ENCODE data around the gene SLFNL1.

The SLFNL1 gene

DNA sequence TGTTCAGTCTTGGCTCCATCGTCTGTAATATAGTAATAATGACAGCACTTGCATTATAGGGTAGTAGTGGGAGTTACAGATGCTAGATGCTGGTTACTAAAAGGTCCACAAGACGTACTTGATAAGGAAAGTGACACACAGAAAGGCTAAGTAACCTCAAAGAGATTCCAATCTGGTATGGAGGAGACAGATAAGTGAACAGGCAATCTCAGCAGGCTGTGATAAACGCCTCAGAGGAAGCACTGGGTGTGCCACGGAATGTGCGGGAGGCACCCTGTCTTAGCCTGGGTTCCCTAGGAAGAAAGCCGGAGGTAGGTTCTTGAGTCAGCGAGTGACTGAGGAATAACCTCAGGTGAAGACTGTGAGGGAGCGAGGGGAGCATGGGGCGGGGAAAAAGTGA is 46.6 kb downstream of the SLFNL1 start:
- Histone ChIP-seq H3K4me3 (ENCODE audit: insufficient read length, low read depth) (no peak overlapping the region), H3K9ac (ENCODE audit: insufficient read length, low read depth) (no peak overlapping the region), H3K27me3 (ENCODE audit: insufficient read depth, insufficient read length) (no peaks in the 10 kb centered on the region), H3K9me3 (ENCODE audit: insufficient read depth, low read length) (no peaks in the 10 kb centered on the region), H3K36me3 (ENCODE audit: insufficient read depth, insufficient read length, low read length) (no peaks in the 10 kb centered on the region), H3K4me1 (ENCODE audit: insufficient read depth, insufficient read length) (no peaks in the 10 kb centered on the region)
- no peak for DNase-seq (ENCODE audit: low read depth, low spot score)
- TF ChIP-seq ZNF274 (IDR thresholded peaks at IDR 0.05; ENCODE audit: low read depth, low read length) (no peak), YY1 (IDR thresholded peaks at IDR 0.05; ENCODE audit: insufficient read depth, insufficient read length) (no peak), SUZ12 (IDR thresholded peaks at IDR 0.05; ENCODE audit: extremely low read depth, insufficient read depth, insufficient read length) (no peak)

DNA sequence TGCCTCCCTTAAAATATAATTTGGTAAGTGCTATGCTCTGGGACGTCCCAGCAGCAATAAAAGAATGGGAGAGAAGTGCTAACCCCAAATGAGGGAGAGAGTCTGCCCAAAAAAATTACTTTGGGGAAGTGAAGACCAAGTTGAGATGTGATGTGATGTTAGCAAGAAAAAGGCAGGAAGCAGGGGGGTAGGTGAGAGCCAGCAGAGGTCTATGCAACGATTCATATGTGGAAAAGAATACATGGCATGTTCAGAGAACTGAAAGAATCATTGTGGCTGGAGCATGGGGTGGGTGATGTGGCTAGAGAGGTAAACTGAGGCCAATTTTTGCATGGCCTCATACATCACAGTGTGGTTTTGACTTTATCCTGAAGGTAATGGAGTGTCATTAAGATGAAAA is 47.6 kb downstream of the SLFNL1 start:
- TF ChIP-seq YY1 (IDR thresholded peaks at IDR 0.05; ENCODE audit: insufficient read depth, insufficient read length), result no peak
- no peaks in the 10 kb centered on the region for H3K4me1 ChIP-seq (ENCODE audit: insufficient read depth, insufficient read length)
- no peaks in the 10 kb centered on the region for H3K9me3 ChIP-seq (ENCODE audit: insufficient read depth, low read length)
- H3K9ac ChIP-seq (ENCODE audit: insufficient read length, low read depth), result no peak overlapping the region
- H3K27me3 ChIP-seq (ENCODE audit: insufficient read depth, insufficient read length), result no peaks in the 10 kb centered on the region
- H3K4me3 ChIP-seq (ENCODE audit: insufficient read length, low read depth), result no peak overlapping the region
- no peaks in the 10 kb centered on the region for H3K36me3 ChIP-seq (ENCODE audit: insufficient read depth, insufficient read length, low read length)
- DNase-seq (ENCODE audit: low read depth, low spot score), result no peak

DNA sequence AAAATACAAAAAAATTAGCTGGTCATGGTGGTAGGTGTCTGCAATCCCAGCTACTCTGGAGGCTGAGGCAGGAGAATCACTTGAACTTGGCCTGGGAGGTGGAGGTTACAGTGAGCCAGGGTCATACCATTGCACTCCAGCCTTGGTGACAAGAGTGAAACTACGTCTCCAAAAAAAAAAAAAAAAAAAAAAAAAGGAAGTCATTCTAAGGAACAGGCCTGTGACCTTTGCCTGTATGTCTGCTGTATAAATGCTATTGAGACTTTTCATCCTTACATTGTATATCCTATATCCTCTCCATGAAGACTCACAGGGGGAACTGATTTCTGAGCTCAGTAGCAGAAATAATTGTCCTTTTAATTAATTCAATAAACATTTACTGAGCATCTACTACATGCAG is 49.6 kb downstream of the SLFNL1 start:
- no peaks in the 10 kb centered on the region for H3K36me3 ChIP-seq (ENCODE audit: insufficient read depth, insufficient read length, low read length)
- H3K27me3 ChIP-seq (ENCODE audit: insufficient read depth, insufficient read length), result no peaks in the 10 kb centered on the region

DNA sequence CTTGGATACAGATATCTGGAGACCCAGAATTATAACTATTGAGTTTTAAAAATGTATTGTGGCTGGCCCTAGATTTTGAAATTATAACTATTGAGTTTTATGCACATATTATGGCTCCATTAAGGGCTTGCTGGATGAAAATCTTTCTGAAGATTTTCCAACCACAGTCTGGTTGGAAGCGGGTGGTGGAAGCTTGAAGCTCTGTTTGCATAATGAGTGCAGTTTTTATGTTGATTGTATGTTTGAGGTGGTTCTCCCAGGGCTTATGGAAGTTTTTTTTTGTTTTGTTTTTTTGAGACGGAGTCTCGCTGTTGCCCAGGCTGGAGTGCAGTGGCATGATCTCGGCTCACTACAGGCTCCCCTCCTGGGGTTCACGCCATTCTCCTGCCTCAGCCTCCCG is 52.1 kb downstream of the SLFNL1 start:
- no peak overlapping the region for H3K4me3 ChIP-seq (ENCODE audit: insufficient read length, low read depth)
- H3K4me1 ChIP-seq (ENCODE audit: insufficient read depth, insufficient read length), result peaks cover 6% of the 10 kb centered on the region
- no peaks in the 10 kb centered on the region for H3K27me3 ChIP-seq (ENCODE audit: insufficient read depth, insufficient read length)
- no peak for DNase-seq (ENCODE audit: low read depth, low spot score)
- no peak overlapping the region for H3K9ac ChIP-seq (ENCODE audit: insufficient read length, low read depth)
- no peaks in the 10 kb centered on the region for H3K36me3 ChIP-seq (ENCODE audit: insufficient read depth, insufficient read length, low read length)
- H3K9me3 ChIP-seq (ENCODE audit: insufficient read depth, low read length), result no peaks in the 10 kb centered on the region
- TF ChIP-seq YY1 (IDR thresholded peaks at IDR 0.05; ENCODE audit: insufficient read depth, insufficient read length) (no peak), ZNF274 (IDR thresholded peaks at IDR 0.05; ENCODE audit: low read depth, low read length) (no peak), SUZ12 (IDR thresholded peaks at IDR 0.05; ENCODE audit: extremely low read depth, insufficient read depth, insufficient read length) (no peak)

More for the DNA sequence above, 49.6 kb downstream of the SLFNL1 start:
- Histone ChIP-seq H3K9me3 (ENCODE audit: insufficient read depth, low read length) (no peaks in the 10 kb centered on the region), H3K9ac (ENCODE audit: insufficient read length, low read depth) (no peak overlapping the region), H3K4me3 (ENCODE audit: insufficient read length, low read depth) (no peak overlapping the region), H3K4me1 (ENCODE audit: insufficient read depth, insufficient read length) (peaks cover 4% of the 10 kb centered on the region)
- no peak for TF ChIP-seq SUZ12 (IDR thresholded peaks at IDR 0.05; ENCODE audit: extremely low read depth, insufficient read depth, insufficient read length)
- no peak for TF ChIP-seq YY1 (IDR thresholded peaks at IDR 0.05; ENCODE audit: insufficient read depth, insufficient read length)
- TF ChIP-seq ZNF274 (IDR thresholded peaks at IDR 0.05; ENCODE audit: low read depth, low read length), result no peak
- no peak for DNase-seq (ENCODE audit: low read depth, low spot score)

- TF ChIP-seq ZNF274 (IDR thresholded peaks at IDR 0.05; ENCODE audit: low read depth, low read length) (no peak), SUZ12 (IDR thresholded peaks at IDR 0.05; ENCODE audit: extremely low read depth, insufficient read depth, insufficient read length) (no peak), YY1 (IDR thresholded peaks at IDR 0.05; ENCODE audit: insufficient read depth, insufficient read length) (no peak)
- Histone ChIP-seq H3K9me3 (ENCODE audit: insufficient read depth, low read length) (no peaks in the 10 kb centered on the region), H3K9ac (ENCODE audit: insufficient read length, low read depth) (no peak overlapping the region), H3K36me3 (ENCODE audit: insufficient read depth, insufficient read length, low read length) (no peaks in the 10 kb centered on the region), H3K4me1 (ENCODE audit: insufficient read depth, insufficient read length) (peaks cover 6% of the 10 kb centered on the region), H3K4me3 (ENCODE audit: insufficient read length, low read depth) (no peak overlapping the region), H3K27me3 (ENCODE audit: insufficient read depth, insufficient read length) (no peaks in the 10 kb centered on the region)
- no peak for DNase-seq (ENCODE audit: low read depth, low spot score)
Observed at GRCh38 chr1:40966417-40966816, 55.1 kb downstream of the SLFNL1 start.

All from NT2/D1 (cell line).